Astrocyte (in vitro differentiated cells and primary cell): ENCODE measurements around the gene RASEF. TPM values are rescaled to one million over a fixed set of nuclear protein-coding genes. Genes with fewer than 3 reads are reported as not detected.
A peak's percentile ranks its signal among the peaks of the same experiment; 100 is the strongest.

Experiments used
- DNase-seq: peaks from one replicate; pipeline ENCODE4 v3.0.0-alpha.2; 2010; ENCODE audit warnings: low read depth
- FAIRE-seq: peaks from 2 replicates; lab custom pipeline; 2011; peaks lifted over from hg19 to GRCh38; lab: Jason Lieb, UNC
- H2AFZ ChIP-seq: 2 replicates; pipeline ENCODE4 v1.6.0; 2012; ENCODE audit warnings: low read depth, low read length, inconsistent platforms
- H3K27ac ChIP-seq: 2 replicates; pipeline ENCODE4 v1.5.1; 2011; ENCODE audit warnings: low read depth, low read length, inconsistent platforms
- H3K27me3 ChIP-seq: 2 replicates; pipeline ENCODE4 v1.6.0; 2011; ENCODE audit warnings: low read length, inconsistent platforms; ENCODE audit not compliant: insufficient read depth
- H3K36me3 ChIP-seq: 2 replicates; pipeline ENCODE4 v1.5.1; 2011; ENCODE audit warnings: low read length, inconsistent platforms; ENCODE audit not compliant: insufficient read depth
- H3K4me1 ChIP-seq: 2 replicates; pipeline ENCODE4 v1.5.1; 2011; ENCODE audit warnings: low read length, inconsistent platforms; ENCODE audit not compliant: insufficient read depth
- H3K4me2 ChIP-seq: 2 replicates; pipeline ENCODE4 v1.6.0; 2012; ENCODE audit warnings: low read length, inconsistent platforms
- H3K4me3 ChIP-seq: 2 replicates; pipeline ENCODE4 v1.5.1; 2011; ENCODE audit warnings: low read depth, mild to moderate bottlenecking, low read length, inconsistent platforms; ENCODE audit not compliant: insufficient read depth
- H3K79me2 ChIP-seq: 2 replicates; pipeline ENCODE4 v1.6.0; 2012; ENCODE audit warnings: mild to moderate bottlenecking, low read length, inconsistent platforms; ENCODE audit not compliant: insufficient read depth
- H3K9ac ChIP-seq: 2 replicates; pipeline ENCODE4 v1.6.0; 2012; ENCODE audit warnings: mild to moderate bottlenecking, low read length, inconsistent platforms
- H3K9me3 ChIP-seq: 2 replicates; pipeline ENCODE4 v1.5.1; 2012; ENCODE audit warnings: low read depth, mild to moderate bottlenecking, low read length, inconsistent platforms; ENCODE audit not compliant: insufficient read depth
- H4K20me1 ChIP-seq: 2 replicates; pipeline ENCODE4 v1.6.0; 2012; ENCODE audit warnings: low read length, inconsistent platforms; ENCODE audit not compliant: insufficient read depth
- H3K27ac Mint-ChIP-seq: one replicate; pipeline ENCODE4 v1.8.0; 2021; ENCODE audit warnings: mild to moderate bottlenecking, mixed read lengths; ENCODE audit not compliant: unreplicated experiment
- H3K27me3 Mint-ChIP-seq: one replicate; pipeline ENCODE4 v1.8.0; 2021; ENCODE audit warnings: low read depth, mixed read lengths; ENCODE audit not compliant: unreplicated experiment
- H3K36me3 Mint-ChIP-seq: one replicate; pipeline ENCODE4 v1.8.0; 2021; ENCODE audit warnings: low read depth, mixed read lengths; ENCODE audit not compliant: unreplicated experiment
- H3K4me1 Mint-ChIP-seq: one replicate; pipeline ENCODE4 v1.8.0; 2021; ENCODE audit warnings: low read depth, mixed read lengths; ENCODE audit not compliant: unreplicated experiment
- H3K4me3 Mint-ChIP-seq: one replicate; pipeline ENCODE4 v1.8.0; 2021; ENCODE audit warnings: mild to moderate bottlenecking, moderate library complexity, mixed read lengths; ENCODE audit not compliant: unreplicated experiment
- H3K9me3 Mint-ChIP-seq: one replicate; pipeline ENCODE4 v1.8.0; 2021; ENCODE audit warnings: mild to moderate bottlenecking, mixed read lengths; ENCODE audit not compliant: unreplicated experiment
- CTCF ChIP-seq: IDR thresholded peaks from 2 replicates; pipeline ENCODE4 v1.5.1; 2011; ENCODE audit warnings: low read depth, mild to moderate bottlenecking, inconsistent platforms, low read length, moderate library complexity; ENCODE audit not compliant: insufficient read depth
- EZH2 ChIP-seq: IDR thresholded peaks from 2 replicates; pipeline ENCODE4 v1.6.1; 2012; ENCODE audit warnings: mild to moderate bottlenecking, low read length, inconsistent platforms; ENCODE audit not compliant: insufficient read depth
- total RNA-seq: library from RNA; stranded (reverse); gene quantifications from 2 replicates; pipeline ENCODE4 v1.2.1, GENCODE V29; 2021

Gene RASEF
- total RNA-seq, 1 donor from 2014 or later, result 0.91 TPM

- H3K4me3 Mint-ChIP-seq, result no peak overlapping the region
- H3K4me2 ChIP-seq, result peak overlapping the region; percentile 24
- no peak overlapping the region for H3K9ac ChIP-seq
- no peak overlapping the region for H2AFZ ChIP-seq
- DNase-seq, result peak; percentile 75
- no peaks in the 10 kb centered on the region for H4K20me1 ChIP-seq
- TF ChIP-seq CTCF (no peak), EZH2 (no peak)
- no peaks in the 10 kb centered on the region for H3K36me3 ChIP-seq
- peaks cover 2% of the 10 kb centered on the region for H3K27me3 ChIP-seq
- H3K36me3 Mint-ChIP-seq, result no peaks in the 10 kb centered on the region
- peaks cover 2% of the 10 kb centered on the region for H3K9me3 Mint-ChIP-seq
- no peaks in the 10 kb centered on the region for H3K27me3 Mint-ChIP-seq
- H3K4me1 Mint-ChIP-seq, result peaks cover 17% of the 10 kb centered on the region
- no peaks in the 10 kb centered on the region for H3K9me3 ChIP-seq
- H3K4me3 ChIP-seq, result no peak overlapping the region
- no peak for FAIRE-seq
- H3K27ac Mint-ChIP-seq, result no peak overlapping the region
- no peaks in the 10 kb centered on the region for H3K79me2 ChIP-seq
- no peak overlapping the region for H3K27ac ChIP-seq
- H3K4me1 ChIP-seq, result peaks cover 11% of the 10 kb centered on the region
Observed at GRCh38 chr9:83034587-83034986, 28.4 kb downstream of the RASEF start.

DNA sequence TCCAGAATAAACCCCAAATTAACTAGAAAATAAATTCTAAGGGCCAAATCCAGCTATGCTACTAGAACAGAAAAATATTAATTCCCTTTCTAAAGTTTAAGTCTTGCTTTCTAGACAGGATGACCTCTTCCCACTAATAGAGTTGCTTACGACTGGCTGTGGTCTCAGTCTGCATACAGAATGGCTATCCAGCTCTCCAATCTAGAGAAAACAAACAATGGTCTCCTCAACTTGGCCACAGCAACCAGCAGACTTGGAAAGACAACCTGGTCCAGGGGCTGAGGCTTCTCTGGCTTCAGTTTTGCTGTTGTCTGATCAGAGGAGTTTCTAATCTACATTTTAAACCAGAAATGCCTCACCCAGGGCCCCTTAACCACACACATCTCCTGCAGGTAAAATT is 28.9 kb downstream of the RASEF start:
- H3K9me3 ChIP-seq, result no peaks in the 10 kb centered on the region
- Mint-ChIP-seq H3K9me3 (peaks cover 2% of the 10 kb centered on the region), H3K27ac (peak overlapping the region; percentile 64), H3K36me3 (no peaks in the 10 kb centered on the region), H3K4me1 (peaks cover 15% of the 10 kb centered on the region), H3K4me3 (peak overlapping the region; percentile 40), H3K27me3 (no peaks in the 10 kb centered on the region)
- peak; percentile 88 for DNase-seq
- FAIRE-seq, result no peak
- no peak overlapping the region for H3K27ac ChIP-seq
- no peaks in the 10 kb centered on the region for H4K20me1 ChIP-seq
- H2AFZ ChIP-seq, result no peak overlapping the region
- H3K4me3 ChIP-seq, result no peak overlapping the region
- peaks cover 11% of the 10 kb centered on the region for H3K4me1 ChIP-seq
- no peak for TF ChIP-seq EZH2
- TF ChIP-seq CTCF, result no peak
- no peaks in the 10 kb centered on the region for H3K79me2 ChIP-seq
- H3K9ac ChIP-seq, result no peak overlapping the region
- peaks cover 2% of the 10 kb centered on the region for H3K27me3 ChIP-seq
- peak overlapping the region; percentile 24 for H3K4me2 ChIP-seq
- H3K36me3 ChIP-seq, result no peaks in the 10 kb centered on the region

- Histone ChIP-seq H3K9ac (no peak overlapping the region), H3K9me3 (no peaks in the 10 kb centered on the region), H3K27ac (no peak overlapping the region), H2AFZ (no peak overlapping the region), H3K27me3 (peaks cover 2% of the 10 kb centered on the region), H3K79me2 (no peaks in the 10 kb centered on the region), H3K4me3 (no peak overlapping the region), H4K20me1 (no peaks in the 10 kb centered on the region), H3K36me3 (no peaks in the 10 kb centered on the region), H3K4me2 (no peak overlapping the region), H3K4me1 (peaks cover 23% of the 10 kb centered on the region)
- TF ChIP-seq CTCF, result no peak
- no peak for TF ChIP-seq EZH2
- Mint-ChIP-seq H3K9me3 (peaks cover 6% of the 10 kb centered on the region), H3K27ac (no peak overlapping the region), H3K27me3 (no peaks in the 10 kb centered on the region), H3K36me3 (no peaks in the 10 kb centered on the region), H3K4me3 (no peak overlapping the region), H3K4me1 (peaks cover 27% of the 10 kb centered on the region)
- DNase-seq (no peak), FAIRE-seq (no peak)
Observed at GRCh38 chr9:83032065-83032625, 30.8 kb downstream of the RASEF start.
